ENCODE results near the gene FIGNL1. TPM values are rescaled to one million over a fixed set of nuclear protein-coding genes. Genes with fewer than 3 reads are reported as not detected.

FIGNL1 gene
- total and polyA plus RNA-seq, 2 of the 4 experiments (the other 2 are of a cell fraction): 8.2 to 27.1 TPM

DNA sequence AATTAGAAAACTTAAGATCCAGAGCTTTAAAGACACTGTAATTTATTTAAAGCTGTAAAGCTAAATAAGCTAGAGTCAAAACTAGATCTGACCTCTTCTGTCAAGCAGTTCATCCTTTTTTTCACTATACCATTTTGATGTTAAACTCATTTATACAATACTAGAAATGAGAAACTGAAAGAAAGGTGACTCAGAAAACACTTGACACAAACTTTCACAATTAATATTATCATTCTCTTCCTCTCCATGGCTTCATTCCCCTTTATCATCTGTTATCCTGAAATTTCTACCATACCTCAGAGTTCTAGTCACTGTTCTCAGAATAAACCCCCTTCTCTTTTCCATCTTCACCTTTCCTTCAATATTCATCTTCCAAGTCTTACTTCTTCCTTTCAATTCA lies 1.3 kb downstream of the FIGNL1 start:
- BruUV-seq (replicated peaks): no TSS peak
- Histone ChIP-seq H4K8ac (ENCODE audit: low read depth in 2 of 2, low read length in 2 of 2) (no peak overlapping the region), H3K4ac (ENCODE audit: low read depth, low read length) (no peak overlapping the region), H2BK20ac (ENCODE audit: low read depth, low read length) (no peak overlapping the region), H3K56ac (ENCODE audit: extremely low read depth, insufficient read depth, low read length) (no peak overlapping the region), H3K9ac (ENCODE audit: low read depth, low read length) (no peak overlapping the region), H3K18ac (ENCODE audit: low read depth, low read length) (no peak overlapping the region), H4K20me1 (ENCODE audit: insufficient read depth, low read length) (no peaks in the 10 kb centered on the region), H3K4me1 (ENCODE audit: control insufficient read depth, insufficient read depth, low read length) (no peaks in the 10 kb centered on the region), H2AK9ac (replicated peaks; ENCODE audit: low read depth, low read length, poor library complexity) (no peak overlapping the region), H3K27ac (ENCODE audit: insufficient read depth, low read length) (no peak overlapping the region), H3K9me3 (ENCODE audit: control insufficient read depth, insufficient read depth, low read length) (no peaks in the 10 kb centered on the region), H3K27me3 (ENCODE audit: control insufficient read depth, insufficient read depth, low read length) (peaks cover 3% of the 10 kb centered on the region; the same call in 1 of the 2 replicates), H3K9me1 (ENCODE audit: insufficient read depth, low read length) (no peaks in the 10 kb centered on the region), H3K4me3 (ENCODE audit: insufficient read depth, low read depth, low read length) (no peak overlapping the region), H3K23ac (ENCODE audit: low read depth, low read length) (no peak overlapping the region), H4K5ac (ENCODE audit: low read depth, low read length) (no peak overlapping the region), H3K79me1 (ENCODE audit: low read depth in 1 of 2, low read length in 2 of 2) (peaks cover 12 to 15% of the 10 kb centered on the region in 2 experiments), H4K91ac (ENCODE audit: insufficient read depth, low read depth, low read length) (no peak overlapping the region), H3K4me2 (ENCODE audit: low read depth, low read length) (no peak overlapping the region), H2AK5ac (ENCODE audit: low read depth, low read length) (no peak overlapping the region), H2BK5ac (ENCODE audit: low read depth, low read length, poor library complexity, severe bottlenecking) (no peak overlapping the region), H2BK15ac (ENCODE audit: low read depth, low read length) (no peak overlapping the region), H3K36me3 (ENCODE audit: control insufficient read depth, insufficient read depth, low read length) (peaks cover 7% of the 10 kb centered on the region), H2AFZ (replicated peaks; ENCODE audit: low read length, poor library complexity) (no peak overlapping the region), H2BK120ac (ENCODE audit: low read depth, low read length) (no peak overlapping the region), H3K14ac (replicated peaks; ENCODE audit: low read depth, low read length) (no peak overlapping the region)
- no peak for TF ChIP-seq RAD21 (IDR thresholded peaks at IDR 0.05; ENCODE audit: low read length)
- TF ChIP-seq, protein P1, sequence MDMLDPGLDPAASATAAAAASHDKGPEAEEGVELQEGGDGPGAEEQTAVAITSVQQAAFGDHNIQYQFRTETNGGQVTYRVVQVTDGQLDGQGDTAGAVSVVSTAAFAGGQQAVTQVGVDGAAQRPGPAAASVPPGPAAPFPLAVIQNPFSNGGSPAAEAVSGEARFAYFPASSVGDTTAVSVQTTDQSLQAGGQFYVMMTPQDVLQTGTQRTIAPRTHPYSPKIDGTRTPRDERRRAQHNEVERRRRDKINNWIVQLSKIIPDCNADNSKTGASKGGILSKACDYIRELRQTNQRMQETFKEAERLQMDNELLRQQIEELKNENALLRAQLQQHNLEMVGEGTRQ (IDR thresholded peaks at IDR 0.05; ENCODE audit: low read depth, low read length): no peak
- DNase-seq (no peak), ATAC-seq (ENCODE audit: low read depth) (no peak)
- POLR2A ChIA-PET (ENCODE audit: unreplicated experiment): no interaction called here
- in situ Hi-C loops (cut with MboI; ENCODE audit: low sequenced_read_pairs): no loop called here
- dilution Hi-C loops (cut with HindIII; ENCODE audit: low sequenced_read_pairs, unreplicated experiment): no loop called here
- CTCF ChIA-PET: no interaction called here
- intact Hi-C loops (cut with micrococcal nuclease): no loop called here
